ENCODE data around the gene CFAP61. TPM values are rescaled to one million over a fixed set of nuclear protein-coding genes. Genes with fewer than 3 reads are reported as not detected.

The CFAP61 gene
- total RNA-seq, 4 donors from 2014 or later: 17.1 to 94.8 (median 41.4) TPM

DNA sequence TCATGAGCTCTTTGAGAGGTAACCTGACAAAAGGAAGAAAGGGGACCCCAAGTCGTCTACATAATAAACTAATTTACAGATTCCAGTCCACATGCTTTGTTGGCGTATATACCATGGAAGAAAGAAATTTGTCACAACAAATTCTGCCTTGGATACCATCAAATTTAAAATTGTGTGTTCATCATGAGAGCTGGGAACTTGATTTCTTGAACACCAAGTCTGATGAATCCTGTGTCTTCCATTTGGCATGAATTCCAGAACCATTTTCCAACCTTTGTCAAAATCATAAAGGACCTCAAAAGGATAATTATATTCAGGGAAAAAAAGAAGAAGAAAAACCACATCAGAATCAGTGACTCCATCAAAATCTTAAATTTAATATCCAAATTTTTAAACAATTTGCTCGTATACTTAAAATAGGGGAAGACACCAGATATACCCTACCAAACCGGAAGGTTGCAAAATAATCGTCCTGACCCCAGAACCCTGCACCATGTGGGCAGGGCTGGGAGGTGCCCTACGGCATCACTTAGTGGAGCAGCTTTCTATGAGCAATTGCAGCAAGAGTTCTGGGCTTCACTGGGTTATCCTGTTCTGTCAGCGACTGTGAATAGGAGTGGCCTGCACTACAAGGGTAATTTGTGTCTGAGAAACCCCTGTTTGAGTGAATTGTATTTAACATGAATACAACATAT, 241.5 kb downstream of the CFAP61 start:
- Histone ChIP-seq H3K27me3 (no peaks in the 10 kb centered on the region), H3K4me1 (no peaks in the 10 kb centered on the region), H3K27ac (no peak overlapping the region), H3K9me3 (no peaks in the 10 kb centered on the region), H3K36me3 (peaks cover 0 to 6% of the 10 kb centered on the region in 2 donors), H3K4me3 (no peak overlapping the region)
- DNase-seq (no peak), ATAC-seq (no peak)
- TF ChIP-seq CTCF (IDR thresholded peaks at IDR 0.05 in 4 of 5, conservative IDR thresholded peaks at IDR 0.05 in 1 of 5) (no peak), POLR2A (IDR thresholded peaks at IDR 0.05) (no peak)
- intact Hi-C loops (cut with DNase I; ENCODE audit: low total_unique reads): no loop called here
- in situ Hi-C loops (cut with MboI; ENCODE audit: low sequenced_read_pairs in 4 of 4): no loop called here

- no peaks in the 10 kb centered on the region for H3K9me3 ChIP-seq
- H3K36me3 ChIP-seq: peaks cover 0 to 15% of the 10 kb centered on the region in 2 donors
- no peak overlapping the region for H3K4me3 ChIP-seq
- DNase-seq (no peak), ATAC-seq (no peak)
- in situ Hi-C loops (cut with MboI; ENCODE audit: low sequenced_read_pairs in 4 of 4): no loop called here
- H3K27ac ChIP-seq: no peak overlapping the region
- intact Hi-C loops (cut with DNase I; ENCODE audit: low total_unique reads): no loop called here
- H3K4me1 ChIP-seq: no peaks in the 10 kb centered on the region
- no peaks in the 10 kb centered on the region for H3K27me3 ChIP-seq
- TF ChIP-seq CTCF (IDR thresholded peaks at IDR 0.05 in 4 of 5, conservative IDR thresholded peaks at IDR 0.05 in 1 of 5): no peak
- TF ChIP-seq POLR2A (IDR thresholded peaks at IDR 0.05): no peak
Measured at GRCh38 chr20:20295621-20296498, 243.5 kb downstream of the CFAP61 start.

GRCh38 chr20:20297181-20297580, 244.8 kb downstream of the CFAP61 start:
- Histone ChIP-seq H3K4me3 (no peak overlapping the region), H3K27me3 (no peaks in the 10 kb centered on the region), H3K36me3 (peaks cover 0 to 15% of the 10 kb centered on the region in 2 donors), H3K4me1 (no peaks in the 10 kb centered on the region), H3K9me3 (no peaks in the 10 kb centered on the region), H3K27ac (no peak overlapping the region)
- intact Hi-C loops (cut with DNase I; ENCODE audit: low total_unique reads) (no loop called here), in situ Hi-C loops (cut with MboI; ENCODE audit: low sequenced_read_pairs in 4 of 4) (no loop called here)
- TF ChIP-seq POLR2A (IDR thresholded peaks at IDR 0.05): no peak
- no peak for TF ChIP-seq CTCF (IDR thresholded peaks at IDR 0.05 in 4 of 5, conservative IDR thresholded peaks at IDR 0.05 in 1 of 5)
- ATAC-seq (no peak), DNase-seq (no peak)

GRCh38 chr20:20297752-20298151, 245.4 kb downstream of the CFAP61 start:
- H3K27ac ChIP-seq: no peak overlapping the region
- no peak for DNase-seq
- in situ Hi-C loops (cut with MboI; ENCODE audit: low sequenced_read_pairs in 4 of 4): no loop called here

More at GRCh38 chr20:20297752-20298151, 245.4 kb downstream of the CFAP61 start:
- no peak for ATAC-seq
- intact Hi-C loops (cut with DNase I; ENCODE audit: low total_unique reads): no loop called here
- Histone ChIP-seq H3K4me3 (no peak overlapping the region), H3K36me3 (peaks cover 0 to 15% of the 10 kb centered on the region in 2 donors), H3K27me3 (no peaks in the 10 kb centered on the region), H3K9me3 (no peaks in the 10 kb centered on the region), H3K4me1 (no peaks in the 10 kb centered on the region)
- TF ChIP-seq CTCF (IDR thresholded peaks at IDR 0.05 in 4 of 5, conservative IDR thresholded peaks at IDR 0.05 in 1 of 5) (no peak), POLR2A (IDR thresholded peaks at IDR 0.05) (no peak)
